Measurements from ENCODE around the gene HMGB2.

GRCh38 chr4:173362666-173363065 is 28.5 kb upstream of the HMGB2 start:
- TF ChIP-seq EZH2 (IDR thresholded peaks at IDR 0.05; ENCODE audit: borderline replicate concordance) (no peak), CTCF (IDR thresholded peaks at IDR 0.05; ENCODE audit: poor library complexity) (no peak)

All from hepatocyte (in vitro differentiated cells).